GM12878 (cell line): ENCODE data around the gene FNIP1. TPM values are rescaled to one million over a fixed set of nuclear protein-coding genes. Genes with fewer than 3 reads are reported as not detected.

Source experiments
- ATAC-seq: fragments of 200-7000 bp; cut with Tn5 transposase; 3 replicates; pipeline ENCODE4 v1.9.1; 2020; ENCODE audit warnings: mild to moderate bottlenecking, moderate library complexity
- BruUV-seq: library from RNA; stranded (reverse); fragments of 400-500 nt; replicated peaks from 2 replicates; lab custom pipeline; 2021; lab: Mats Ljungman, UMichigan
- CTCF ChIA-PET: fragments of 300-600 bp; sonication (Branson Sonifier 250); formaldehyde crosslinking; extraction: SDS; loops from one replicate; lab custom pipeline; 2021; ENCODE audit warnings: inconsistent platforms; lab: Yijun Ruan, JAX
- POLR2A ChIA-PET: fragments of 350-600 bp; formaldehyde crosslinking; extraction: SDS; loops from one replicate; lab custom pipeline; 2021; ENCODE audit warnings: inconsistent platforms; lab: Charles Lee
- RAD21 ChIA-PET: fragments of 300-600 bp; sonication (Branson Sonifier 250); formaldehyde crosslinking; loops from one replicate; lab custom pipeline; 2023; ENCODE audit warnings: antibody characterized with exemption; ENCODE audit not compliant: unreplicated experiment; lab: Charles Lee
- SMC1A ChIA-PET: fragments of 300-600 bp; sonication (Branson Sonifier 250); formaldehyde crosslinking; loops from one replicate; lab custom pipeline; 2023; ENCODE audit not compliant: unreplicated experiment, uncharacterized antibody; lab: Charles Lee
- DNase-seq: peaks from one replicate; pipeline ENCODE4 v3.0.0-alpha.2; 2011; ENCODE audit warnings: low read depth, low spot score
- FAIRE-seq: peaks from 3 replicates; lab custom pipeline; 2011; peaks lifted over from hg19 to GRCh38; lab: Jason Lieb, UNC
- H2AFZ ChIP-seq: 2 replicates; pipeline ENCODE4 v1.6.0; 2011; ENCODE audit warnings: low read depth, low read length, control low read depth; ENCODE audit not compliant: control insufficient read depth
- H3K27ac ChIP-seq: 2 replicates; pipeline ENCODE4 v1.5.1; 2011; ENCODE audit warnings: control low read depth; ENCODE audit not compliant: control insufficient read depth, insufficient read depth
- H3K27me3 ChIP-seq, 2 experiments: replicated peaks in 1 of 2; 2 replicates each; pipeline versions ENCODE4 v1.6.0 to v1.6.1; 2011; ENCODE audit warnings: low read length in 1 of 2; ENCODE audit not compliant: control insufficient read depth in 2 of 2, insufficient read depth in 2 of 2
- H3K36me3 ChIP-seq, 2 experiments: 2 replicates each; pipeline ENCODE4 v1.5.1; 2011; ENCODE audit warnings: low read length in 1 of 2; ENCODE audit not compliant: control insufficient read depth in 2 of 2, insufficient read depth in 2 of 2
- H3K4me1 ChIP-seq: 2 replicates; pipeline ENCODE4 v1.6.1; 2011; ENCODE audit warnings: mild to moderate bottlenecking, low read length, moderate library complexity, mixed read lengths; ENCODE audit not compliant: control insufficient read depth, insufficient read depth
- H3K4me2 ChIP-seq: 2 replicates; pipeline ENCODE4 v1.6.0; 2011; ENCODE audit warnings: control low read depth; ENCODE audit not compliant: control insufficient read depth, insufficient read depth
- H3K4me3 ChIP-seq: fragments of 200-600 bp; sonication (generic); 2 replicates; pipeline ENCODE4 v1.5.1; 2016
- H3K79me2 ChIP-seq: 2 replicates; pipeline ENCODE4 v1.6.0; 2011; ENCODE audit warnings: low read length; ENCODE audit not compliant: control insufficient read depth, insufficient read depth
- H3K9ac ChIP-seq: 2 replicates; pipeline ENCODE4 v1.8.0; 2011; ENCODE audit warnings: low read length, control low read depth, mixed read lengths; ENCODE audit not compliant: control insufficient read depth, insufficient read depth
- H3K9me3 ChIP-seq: replicated peaks from 3 replicates; pipeline ENCODE4 v1.5.1; 2011; ENCODE audit warnings: mild to moderate bottlenecking, low read length; ENCODE audit not compliant: control insufficient read depth, insufficient read depth
- H4K20me1 ChIP-seq: 2 replicates; pipeline ENCODE4 v1.6.0; 2011; ENCODE audit not compliant: control insufficient read depth, insufficient read depth
- BRCA1 ChIP-seq: IDR thresholded peaks from 2 replicates; pipeline ENCODE4 v1.6.1; 2011; ENCODE audit warnings: low read depth, low read length, improper control_type of control experiment
- CBFB ChIP-seq: IDR thresholded peaks from 2 replicates; pipeline ENCODE4 v1.6.1; 2016; ENCODE audit warnings: antibody characterized with exemption, low read depth
- CREM ChIP-seq: IDR thresholded peaks from 2 replicates; pipeline ENCODE4 v1.6.1; 2014; ENCODE audit warnings: antibody characterized with exemption, low read depth
- LARP7 ChIP-seq: fragments of 450-650 bp; IDR thresholded peaks from 2 replicates; pipeline ENCODE4 v1.6.1; 2017; ENCODE audit warnings: mild to moderate bottlenecking
- MLLT1 ChIP-seq: fragments of 450-650 bp; IDR thresholded peaks from 2 replicates; pipeline ENCODE4 v1.6.1; 2016; ENCODE audit warnings: mild to moderate bottlenecking
- SMC3 ChIP-seq: IDR thresholded peaks from 2 replicates; pipeline ENCODE4 v1.6.1; 2011; ENCODE audit warnings: low read length, improper control_type of control experiment, borderline replicate concordance
- SREBF2 ChIP-seq: IDR thresholded peaks from 2 replicates; pipeline ENCODE4 v1.6.1; 2012; ENCODE audit warnings: mild to moderate bottlenecking, low read length
- TARDBP ChIP-seq: IDR thresholded peaks from 2 replicates; pipeline ENCODE4 v1.6.1; 2016; ENCODE audit warnings: borderline replicate concordance
- WGBS: methylation state at CpG from one replicate; pipeline ENCODE4 v1.1.6; 2016; ENCODE audit warnings: low lambda C conversion rate; ENCODE audit not compliant: insufficient replicate concordance, insufficient coverage; ENCODE audit errors: missing lambda C conversion rate; 5-methylcytosine and 5-hydroxymethylcytosine counted together
- in situ Hi-C: fragments of 300-500 bp; cut with MboI; formaldehyde crosslinking; loops from 9 replicates; pipeline ENCODE4 v1.14.3; 2018; ENCODE audit warnings: mixed read lengths
- intact Hi-C: fragments of 100-400 bp; cut with micrococcal nuclease; formaldehyde crosslinking; loops from one replicate; pipeline ENCODE4 v1.14.2; 2022; ENCODE audit not compliant: unreplicated experiment
- polyA plus RNA-seq, 11 experiments: library from polyadenylated mRNA; depleted of rRNA in 4 of 11; unstranded in 6 of 11; stranded (reverse) in 5 of 11; fragments of >200 nt; fragmentation: Nextera tagmentation in 4 of 11; fragmentation: Illumina TruSeq in 1 of 11; extraction: Ambion mirVana in 4 of 11; extraction: Trizol in 1 of 11; gene quantifications; 1 replicate in 1 of 11; 2 replicates in 10 of 11; pipeline versions ENCODE4 v1.2.1 to v1.2.3, GENCODE V29; 2011 to 2016; ENCODE audit warnings: inconsistent platforms in 2 of 11, missing spikeins in 2 of 11, low read depth in 1 of 11
- total RNA-seq, 4 experiments: library from RNA; depleted of rRNA in 3 of 4; stranded (reverse); fragments of >200 nt in 3 of 4; fragmentation: Illumina TruSeq in 1 of 4; extraction: Trizol in 1 of 4; gene quantifications; 2 replicates each; pipeline versions ENCODE4 v1.2.1 to v1.2.3, GENCODE V29; 2013 to 2021

FNIP1 gene
- total and polyA plus RNA-seq, 10 of the 15 experiments (the other 5 are each of a cell fraction or from before 2014, with no cell fraction given), result 4.3 to 18.0 (median 14.0) TPM

- H4K20me1 ChIP-seq, result peaks cover 4% of the 10 kb centered on the region; the same call in 1 of the 2 replicates
- RAD21 ChIA-PET, result no interaction called here
- no peak overlapping the region for H2AFZ ChIP-seq
- FAIRE-seq, result no peak
- no peak for DNase-seq
- in situ Hi-C loops, result no loop called here
- BruUV-seq, result no TSS peak
- no peak for TF ChIP-seq TARDBP
- no peak for TF ChIP-seq BRCA1
- TF ChIP-seq SREBF2, result no peak
- TF ChIP-seq LARP7, result no peak
- TF ChIP-seq CBFB, result no peak
- no peak for TF ChIP-seq SMC3
- H3K9ac ChIP-seq, result no peak overlapping the region
- CTCF ChIA-PET, result interaction anchor here (0.6 to 0.7 kb wide), 2 partner anchors 451 to 968 kb away, joined by 3 to 5 read pairs; no protein-coding TSS in a partner anchor
- peaks cover 2% of the 10 kb centered on the region; the same call in 2 of the 3 replicates for H3K9me3 ChIP-seq
- no peaks in the 10 kb centered on the region; a peak in 1 of 4 replicates for H3K36me3 ChIP-seq
- POLR2A ChIA-PET, result interaction anchor here (1.3 kb wide), 1 partner anchor 13 kb away, joined by 4 read pairs; the partner anchor contains the start of gene FNIP1
- H3K27me3 ChIP-seq, result no peaks in the 10 kb centered on the region
- H3K27ac ChIP-seq, result no peak overlapping the region; the same call in 1 of the 2 replicates
- no peak overlapping the region for H3K4me3 ChIP-seq
- WGBS, result 93% methylated on average over 1 of the region's 1 CpG
- SMC1A ChIA-PET, result interaction anchor here (0.9 to 1.3 kb wide), 3 partner anchors 10 to 27 kb away, joined by 3 to 4 read pairs (median 3); no protein-coding TSS in a partner anchor
- H3K79me2 ChIP-seq, result peaks cover 43% of the 10 kb centered on the region
- H3K4me1 ChIP-seq, result no peaks in the 10 kb centered on the region; the same call in 1 of the 2 replicates
- ATAC-seq, result no peak
- no peak overlapping the region for H3K4me2 ChIP-seq
- intact Hi-C loops, result no loop called here
Observed at GRCh38 chr5:131783874-131784273, 12.9 kb downstream of the FNIP1 start.

GRCh38 chr5:131783357-131783756 lies 13.5 kb downstream of the FNIP1 start:
- TF ChIP-seq MLLT1, result no peak
- TF ChIP-seq CREM, result no peak
- ATAC-seq (no peak), DNase-seq (no peak), FAIRE-seq (no peak)
- H3K9me3 ChIP-seq, result peaks cover 2% of the 10 kb centered on the region; the same call in 2 of the 3 replicates
- H3K4me1 ChIP-seq, result no peaks in the 10 kb centered on the region; the same call in 1 of the 2 replicates
- intact Hi-C loops, result no loop called here
- SMC1A ChIA-PET, result interaction anchor here (0.7 to 1.3 kb wide), 3 partner anchors 10 to 60 kb away, joined by 3 to 4 read pairs (median 3); no protein-coding TSS in a partner anchor
- in situ Hi-C loops, result no loop called here
- H3K79me2 ChIP-seq, result peaks cover 42% of the 10 kb centered on the region
- CTCF ChIA-PET, result interaction anchor here (0.7 kb wide), 2 partner anchors 11 to 452 kb away, joined by 3 read pairs; no protein-coding TSS in a partner anchor
- H3K27me3 ChIP-seq, result no peaks in the 10 kb centered on the region
- H3K9ac ChIP-seq, result no peak overlapping the region
- BruUV-seq, result no TSS peak
- 50% methylated on average over 1 of the region's 1 CpG for WGBS
- peak overlapping the region; percentile 13; the same call in 1 of the 2 replicates for H3K27ac ChIP-seq
- H4K20me1 ChIP-seq, result peaks cover 4% of the 10 kb centered on the region; the same call in 1 of the 2 replicates
- no peak overlapping the region for H2AFZ ChIP-seq
- RAD21 ChIA-PET, result interaction anchor here (1.3 kb wide), 1 partner anchor 10 kb away, joined by 4 read pairs; no protein-coding TSS in a partner anchor
- no peak overlapping the region for H3K4me2 ChIP-seq
- H3K36me3 ChIP-seq, result no peaks in the 10 kb centered on the region; a peak in 1 of 4 replicates
- no peak overlapping the region for H3K4me3 ChIP-seq
- POLR2A ChIA-PET, result interaction anchor here (1.3 kb wide), 1 partner anchor 14 kb away, joined by 4 read pairs; the partner anchor contains the start of gene FNIP1
